Lower lobe of right lung (tissue), 2 donors: ENCODE results near the gene C2CD2L. TPM values are rescaled to one million over a fixed set of nuclear protein-coding genes. Genes with fewer than 3 reads are reported as not detected.

Source experiments
- ATAC-seq, 2 donors: fragments of 200-7000 bp; cut with Tn5 transposase; one replicate each; pipeline ENCODE4 v1.9.1; 2020 to 2022; ENCODE audit warnings: mild to moderate bottlenecking in 2 of 2, moderate library complexity in 2 of 2
- DNase-seq: peaks from one replicate; pipeline ENCODE4 v3.0.0-alpha.2; 2020
- H3K27ac ChIP-seq: fragments of 200-600 bp; one replicate; pipeline ENCODE4 v1.8.0; 2022
- H3K27me3 ChIP-seq: fragments of 200-600 bp; one replicate; pipeline ENCODE4 v1.8.0; 2022; ENCODE audit warnings: low read depth
- H3K36me3 ChIP-seq: fragments of 200-600 bp; one replicate; pipeline ENCODE4 v1.8.0; 2022; ENCODE audit warnings: mild to moderate bottlenecking
- H3K4me1 ChIP-seq: fragments of 200-600 bp; one replicate; pipeline ENCODE4 v1.8.0; 2022
- H3K4me3 ChIP-seq: fragments of 200-600 bp; one replicate; pipeline ENCODE4 v1.8.0; 2022; ENCODE audit warnings: mild to moderate bottlenecking
- H3K9me3 ChIP-seq: fragments of 200-600 bp; one replicate; pipeline ENCODE4 v1.8.0; 2022
- CTCF ChIP-seq: fragments of 200-600 bp; IDR thresholded peaks from one replicate; pipeline ENCODE4 v1.8.0; 2022; ENCODE audit warnings: antibody characterized with exemption, mild to moderate bottlenecking
- intact Hi-C: fragments of 100-400 bp; cut with DNase I; formaldehyde crosslinking; loops from one replicate; pipeline ENCODE4 v1.11.0; 2022
- total RNA-seq: library from RNA; stranded (reverse); fragmentation: NEBNext Ultra II Directional; extraction: Animal tissue kit (Norgen Biotek cat#: 25700); gene quantifications from one replicate; pipeline ENCODE4 v1.2.1, GENCODE V29; 2021
- donor health status: DM: no; HTN: yes; CAD: no; lungs with severe emphysema.

Gene C2CD2L
- total RNA-seq, 1 donor from 2014 or later, result 16.5 TPM

GRCh38 chr11:119103793-119104192 lies 3.4 kb upstream of the C2CD2L start:
- DNase-seq, result no peak
- Histone ChIP-seq H3K4me3 (peak overlapping the region; percentile 95), H3K9me3 (no peaks in the 10 kb centered on the region), H3K36me3 (peaks cover 1% of the 10 kb centered on the region), H3K4me1 (peaks cover 45% of the 10 kb centered on the region), H3K27ac (peak overlapping the region; percentile 96), H3K27me3 (no peaks in the 10 kb centered on the region)
- intact Hi-C loops, result no loop called here
- TF ChIP-seq CTCF, result no peak
- ATAC-seq, result no peak

GRCh38 chr11:119107538-119108145 lies 498 bp downstream of the C2CD2L start:
- Histone ChIP-seq H3K4me3 (peak overlapping the region; percentile 99), H3K4me1 (peaks cover 49% of the 10 kb centered on the region), H3K36me3 (peaks cover 29% of the 10 kb centered on the region), H3K27me3 (no peaks in the 10 kb centered on the region), H3K27ac (peak overlapping the region; percentile 87), H3K9me3 (no peaks in the 10 kb centered on the region)
- intact Hi-C loops, result no loop called here
- TF ChIP-seq CTCF, result no peak
- ATAC-seq (peak; percentile 40 to 54), DNase-seq (peak; percentile 52)

GRCh38 chr11:119108146-119108856 lies 1.2 kb downstream of the C2CD2L start:
- peak; percentile 43 to 45 for ATAC-seq

GRCh38 chr11:119108857-119109221 lies 1.7 kb downstream of the C2CD2L start:
- no peak for ATAC-seq
- Histone ChIP-seq H3K27me3 (no peaks in the 10 kb centered on the region), H3K36me3 (peaks cover 41% of the 10 kb centered on the region), H3K4me1 (peaks cover 37% of the 10 kb centered on the region), H3K27ac (no peak overlapping the region), H3K9me3 (no peaks in the 10 kb centered on the region), H3K4me3 (peak overlapping the region; percentile 99)
- no peak for TF ChIP-seq CTCF
- DNase-seq, result no peak
- intact Hi-C loops, result no loop called here

More at GRCh38 chr11:119108146-119108856, 1.2 kb downstream of the C2CD2L start:
- Histone ChIP-seq H3K36me3 (peaks cover 36% of the 10 kb centered on the region), H3K27me3 (no peaks in the 10 kb centered on the region), H3K4me3 (peak overlapping the region; percentile 99), H3K9me3 (no peaks in the 10 kb centered on the region), H3K27ac (peak overlapping the region; percentile 87), H3K4me1 (peaks cover 42% of the 10 kb centered on the region)
- TF ChIP-seq CTCF, result no peak
- DNase-seq, result peak; percentile 69
- intact Hi-C loops, result no loop called here

GRCh38 chr11:119109843-119110242 lies 2.7 kb downstream of the C2CD2L start:
- Histone ChIP-seq H3K4me3 (no peak overlapping the region), H3K27ac (no peak overlapping the region), H3K36me3 (peaks cover 51% of the 10 kb centered on the region), H3K9me3 (no peaks in the 10 kb centered on the region), H3K4me1 (peaks cover 35% of the 10 kb centered on the region), H3K27me3 (no peaks in the 10 kb centered on the region)
- ATAC-seq, result no peak
- no peak for TF ChIP-seq CTCF
- DNase-seq, result no peak
- intact Hi-C loops, result no loop called here
